Measurements from ENCODE around the gene HINT3.
A peak's percentile ranks its signal among the peaks of the same experiment; 100 is the strongest.
"Not testable (repeated sequence)": the region's sequence is repeated elsewhere in the genome, so short reads cannot be mapped to it uniquely, and the experiment has no call there.

The HINT3 gene

DNA sequence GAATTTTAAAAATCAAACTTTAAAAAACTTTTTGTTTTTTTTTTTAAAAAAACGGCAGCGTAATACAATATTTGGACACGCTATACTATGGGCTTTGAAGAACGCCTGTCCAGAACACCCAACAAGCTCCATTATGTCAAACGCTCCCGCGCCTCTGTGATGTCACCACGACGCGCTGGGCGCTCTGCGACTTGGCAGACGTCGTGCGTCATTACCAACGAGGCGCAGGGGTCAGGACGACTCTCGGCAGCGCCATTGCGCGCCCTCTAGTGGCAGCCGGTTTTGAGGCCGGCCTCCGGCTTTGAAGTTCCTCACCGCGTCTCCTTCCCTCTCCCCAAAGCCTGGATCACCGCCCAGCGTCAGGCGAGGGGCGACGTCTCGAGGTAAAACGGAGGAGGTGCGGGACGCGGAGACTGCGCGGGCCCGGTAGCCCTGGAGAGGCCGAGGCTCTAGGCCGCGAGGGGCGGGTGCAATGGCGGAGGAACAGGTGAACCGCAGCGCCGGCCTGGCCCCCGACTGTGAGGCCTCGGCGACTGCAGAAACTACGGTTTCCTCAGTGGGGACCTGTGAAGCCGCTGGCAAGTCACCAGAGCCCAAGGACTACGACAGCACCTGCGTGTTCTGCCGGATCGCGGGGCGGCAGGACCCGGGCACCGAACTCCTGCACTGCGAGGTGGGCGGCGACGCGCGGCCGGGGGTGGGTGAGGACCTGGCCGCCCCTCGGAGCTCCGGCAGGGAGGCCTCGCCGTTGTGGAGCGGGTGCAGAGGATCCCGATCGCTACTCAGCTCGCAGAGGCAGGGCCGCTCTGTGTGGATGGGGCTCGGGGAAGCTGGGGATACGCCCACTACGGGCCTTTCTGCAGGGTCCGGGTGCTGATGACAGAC is at the start of gene HINT3:
Gene HINT3 (plus strand): TSS at position 265 of the 885 bp plus-strand sequence. CDS start 208 bp downstream, at position 473.
- DNase-seq (ENCODE audit: low spot score), result peak; percentile 97

DNA sequence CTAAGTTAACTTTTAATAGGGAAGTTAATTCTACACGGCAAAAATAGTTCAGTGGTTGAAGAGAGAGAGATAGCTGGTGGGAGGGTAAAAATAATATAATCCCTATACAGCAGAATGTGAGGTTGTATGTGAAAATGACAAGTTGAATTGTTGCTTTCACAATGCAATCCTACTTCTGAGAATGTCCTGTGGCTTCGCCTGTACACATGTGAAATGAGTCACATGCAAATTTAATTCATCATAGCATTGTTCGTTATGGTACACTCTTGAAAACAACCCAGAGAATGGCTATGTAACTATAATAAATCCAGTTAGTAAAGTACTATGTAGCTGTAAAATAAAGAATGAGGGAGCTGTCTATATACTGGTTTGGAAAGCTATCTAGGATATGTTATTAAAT is 46.0 kb upstream of the HINT3 start:
- DNase-seq (ENCODE audit: low spot score), result no peak

DNA sequence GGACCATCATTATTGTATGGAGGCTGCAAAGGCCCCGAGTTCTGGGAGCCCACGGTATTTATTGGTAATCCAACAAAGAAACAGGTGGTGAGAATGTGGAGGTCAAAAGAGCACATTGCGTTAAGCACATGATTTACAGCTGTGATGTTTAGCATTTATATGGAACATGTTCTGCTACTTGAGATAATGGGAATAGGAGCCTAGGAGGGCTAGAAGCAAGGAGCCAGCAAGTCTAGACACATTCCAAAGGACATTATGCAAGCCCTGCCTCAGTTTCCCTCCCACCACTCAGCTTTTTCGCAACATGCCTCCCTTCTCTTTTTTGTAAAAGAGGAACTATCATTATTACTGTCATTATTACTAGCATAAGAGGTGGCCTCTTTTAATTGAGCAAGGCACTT is 45.5 kb upstream of the HINT3 start:
- DNase-seq (ENCODE audit: low spot score), result not testable (repeated sequence)

DNA sequence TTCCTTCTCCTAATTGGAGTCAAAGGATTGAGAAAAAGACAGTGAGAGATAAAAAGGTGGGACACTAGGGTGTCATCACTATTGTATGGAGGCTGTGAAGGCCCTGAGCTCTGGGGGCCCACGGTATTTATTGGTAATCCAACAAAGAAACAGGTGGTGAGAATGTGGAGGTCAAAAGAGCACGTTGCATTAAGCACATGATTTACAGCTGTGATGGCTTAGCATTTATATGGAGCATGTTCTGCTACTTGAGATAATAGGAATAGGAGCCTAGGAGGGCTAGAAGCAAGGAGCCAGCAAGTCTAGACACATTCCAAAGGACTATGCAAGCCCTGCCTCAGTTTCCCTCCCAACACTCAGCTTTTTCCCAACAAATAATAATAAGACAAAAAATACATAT is 44.1 kb upstream of the HINT3 start:
- DNase-seq (ENCODE audit: low spot score), result not testable (repeated sequence)

DNA sequence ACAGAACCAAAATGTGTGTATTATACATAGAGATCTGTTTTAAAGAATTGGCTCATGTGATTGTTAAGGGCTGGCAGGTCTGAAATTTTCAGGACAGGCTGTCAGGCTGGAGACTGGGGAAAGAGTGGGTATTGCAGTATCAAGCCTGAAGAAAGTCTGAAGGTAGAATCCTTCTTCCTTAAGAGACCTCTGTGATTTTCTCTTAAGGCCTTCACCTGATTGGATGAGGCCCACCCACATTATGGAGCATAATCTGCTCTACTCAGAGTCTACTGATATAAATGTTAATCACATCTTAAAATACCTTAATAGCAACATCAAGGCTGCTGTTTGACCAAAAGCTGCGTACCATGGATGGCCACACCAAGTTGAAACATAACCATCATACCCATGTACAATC is 43.4 kb upstream of the HINT3 start:
- no peak for DNase-seq (ENCODE audit: low spot score)

DNA sequence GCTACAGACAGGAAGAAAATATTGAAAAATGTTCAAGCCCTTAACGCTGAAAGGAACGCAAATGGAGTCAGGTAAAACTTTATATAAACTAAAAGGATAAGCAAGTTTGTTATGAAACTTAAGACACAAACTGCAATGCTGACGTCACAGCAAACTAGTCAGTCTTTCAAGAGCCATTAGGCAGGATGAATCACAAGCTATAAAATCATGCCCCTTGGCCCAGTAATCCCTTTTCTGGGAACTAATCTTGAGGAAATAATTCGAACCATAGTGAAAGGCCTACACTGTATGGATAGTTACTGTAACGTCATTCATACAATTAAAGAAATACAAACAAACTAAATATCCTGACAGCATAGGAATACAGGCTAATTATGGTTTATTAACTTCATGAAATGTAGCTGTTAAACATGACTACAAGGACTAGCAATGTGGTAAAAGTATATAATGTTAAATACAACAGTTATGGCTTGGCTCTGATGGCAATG is 42.7 kb upstream of the HINT3 start:
- no peak for DNase-seq (ENCODE audit: low spot score)

DNA sequence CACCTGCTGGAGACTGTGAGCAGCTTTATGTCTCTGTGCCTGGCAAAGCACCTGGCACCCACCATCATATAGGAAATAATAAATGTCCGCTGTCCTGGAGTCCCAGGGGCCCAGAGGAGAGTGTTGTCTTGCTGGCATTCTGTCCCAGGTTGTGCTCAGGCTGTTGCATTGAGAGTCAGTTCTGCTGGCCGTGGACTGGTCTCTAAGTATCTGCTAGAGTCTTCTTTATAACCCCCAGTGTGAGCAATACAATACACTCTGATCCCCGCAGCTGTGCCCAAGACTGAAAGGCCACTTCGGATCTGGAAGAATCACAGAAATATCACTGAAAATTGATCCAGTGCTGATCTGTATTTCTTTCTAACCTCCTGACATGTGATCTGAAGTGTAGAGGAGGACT is 38.3 kb upstream of the HINT3 start:
- DNase-seq (ENCODE audit: low spot score), result no peak

DNA sequence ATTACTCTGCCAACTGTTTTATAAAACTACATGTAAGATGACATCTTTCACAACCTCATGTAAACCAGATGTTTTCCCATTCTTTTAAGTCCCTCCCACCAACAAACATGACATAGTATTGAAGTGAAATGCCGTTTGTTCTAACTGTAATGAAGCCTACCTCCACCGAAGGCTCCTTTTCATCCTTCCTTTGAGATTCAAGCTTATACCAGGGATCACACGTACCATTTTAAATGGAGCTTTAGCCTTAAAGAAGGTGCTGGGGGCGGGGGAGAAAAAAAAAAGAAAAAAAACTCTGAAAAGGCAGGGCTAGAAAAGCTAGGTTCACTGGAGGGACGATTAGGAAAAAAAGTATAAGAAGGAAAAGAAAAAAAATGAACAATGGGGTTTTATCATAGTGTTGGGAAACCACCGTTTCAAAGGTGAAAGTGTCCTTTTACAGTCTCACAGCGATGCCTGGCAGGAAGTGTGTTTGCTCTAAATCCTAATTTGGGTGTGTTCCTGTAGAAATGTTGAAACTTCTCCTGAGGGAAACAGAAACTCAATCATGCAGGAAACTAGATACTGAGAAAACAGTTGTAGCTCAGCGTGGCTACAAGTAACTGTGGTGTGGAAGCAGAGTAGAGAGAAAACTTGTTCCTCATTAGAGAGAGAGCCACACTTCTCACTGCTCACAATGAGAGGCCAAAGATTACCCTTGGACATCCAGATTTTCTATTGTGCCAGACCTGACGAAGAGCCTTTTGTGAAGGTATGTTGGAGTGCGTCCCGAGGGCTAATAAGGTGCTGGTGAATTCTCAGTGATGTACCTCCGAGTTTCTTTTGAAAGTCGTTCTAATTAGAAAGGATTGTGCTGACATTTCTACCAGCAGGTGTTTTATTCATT is 37.6 kb upstream of the HINT3 start:
- peak; percentile 38 for DNase-seq (ENCODE audit: low spot score)

DNA sequence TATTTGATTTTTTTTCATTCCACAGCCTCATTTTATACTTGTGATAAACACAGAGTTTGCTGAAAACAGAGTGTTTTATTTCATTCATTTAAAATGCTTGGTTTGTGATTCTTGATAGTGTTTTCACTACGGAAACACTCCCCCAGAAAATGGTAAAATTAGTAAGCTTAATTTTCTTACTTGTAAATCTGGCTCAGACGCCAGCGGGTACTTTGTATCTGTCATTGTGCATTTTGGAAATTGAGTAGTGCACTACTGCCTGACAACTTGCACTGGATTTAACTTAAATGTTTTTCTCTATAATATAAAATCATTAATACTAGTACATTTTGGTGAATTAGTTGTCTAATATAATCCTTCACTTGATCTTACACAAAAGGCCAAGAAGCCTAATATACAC is 37.0 kb upstream of the HINT3 start:
- no peak for DNase-seq (ENCODE audit: low spot score)

DNA sequence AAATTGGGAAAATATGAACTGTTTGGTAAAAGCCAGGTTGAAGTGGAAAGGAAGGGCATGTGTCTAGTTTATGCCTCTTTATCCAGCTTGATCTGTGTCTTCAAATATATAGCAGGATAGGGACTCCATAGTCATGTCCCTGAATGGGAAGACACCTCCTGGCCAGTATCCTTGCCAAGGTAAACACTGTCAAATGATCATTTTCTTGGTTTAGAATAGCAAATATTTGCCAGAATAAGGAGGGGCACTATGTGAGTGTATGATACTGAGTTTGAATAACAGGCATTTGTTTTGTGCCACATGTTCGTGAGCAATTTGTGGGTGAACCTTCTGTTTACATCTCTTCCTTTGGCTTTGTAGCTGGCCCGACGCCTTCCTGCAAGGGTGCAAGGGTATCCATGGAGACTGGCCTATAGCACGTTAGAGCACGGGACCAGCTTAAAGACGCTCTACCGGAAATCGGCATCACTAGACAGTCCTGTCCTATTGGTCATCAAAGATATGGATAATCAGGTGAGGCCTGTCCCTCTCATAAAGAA is 34.2 kb upstream of the HINT3 start:
- no peak for DNase-seq (ENCODE audit: low spot score)

DNA sequence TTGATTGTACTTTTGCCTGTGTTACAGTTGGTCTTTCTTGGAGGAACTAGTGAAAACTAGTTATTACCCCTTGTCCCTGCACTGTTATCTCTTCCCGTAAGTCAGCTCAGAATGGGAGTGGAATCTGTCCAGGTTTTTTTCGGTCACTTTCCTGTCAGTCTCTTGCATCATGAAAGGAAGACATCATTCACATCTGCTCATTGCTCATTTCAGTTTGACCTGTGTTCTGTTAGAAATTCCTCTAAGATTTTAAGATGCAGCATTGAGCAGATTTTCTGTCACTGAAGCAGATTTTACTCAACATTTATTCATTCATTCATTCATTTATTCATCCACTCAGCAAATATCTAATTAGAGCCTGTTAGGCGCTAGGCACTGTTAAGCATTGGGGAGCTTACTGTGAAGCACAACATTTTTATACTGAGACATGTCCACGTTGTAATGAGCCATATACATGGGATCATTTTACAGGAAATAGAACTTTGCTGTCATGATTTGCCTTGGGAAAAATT is 33.1 kb upstream of the HINT3 start:
- DNase-seq (ENCODE audit: low spot score), result no peak

DNA sequence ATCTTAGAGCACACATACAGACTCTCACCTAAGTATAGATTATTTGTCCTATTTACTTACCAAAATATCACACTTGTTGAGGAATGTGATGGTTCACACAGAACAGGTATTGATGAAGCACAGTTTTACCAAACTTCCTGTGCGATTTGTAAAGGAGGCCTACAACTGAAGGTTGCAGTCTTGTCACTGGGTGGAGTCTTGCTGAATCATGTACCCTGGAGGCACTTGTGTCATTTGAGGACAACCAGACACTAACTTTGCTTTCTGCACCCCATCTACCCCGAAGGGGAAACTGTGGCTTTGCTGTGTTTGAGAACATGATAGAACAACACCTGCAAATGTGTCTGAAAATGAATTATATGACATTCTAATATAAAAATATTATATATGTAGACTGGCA is 32.4 kb upstream of the HINT3 start:
- no peak for DNase-seq (ENCODE audit: low spot score)

DNA sequence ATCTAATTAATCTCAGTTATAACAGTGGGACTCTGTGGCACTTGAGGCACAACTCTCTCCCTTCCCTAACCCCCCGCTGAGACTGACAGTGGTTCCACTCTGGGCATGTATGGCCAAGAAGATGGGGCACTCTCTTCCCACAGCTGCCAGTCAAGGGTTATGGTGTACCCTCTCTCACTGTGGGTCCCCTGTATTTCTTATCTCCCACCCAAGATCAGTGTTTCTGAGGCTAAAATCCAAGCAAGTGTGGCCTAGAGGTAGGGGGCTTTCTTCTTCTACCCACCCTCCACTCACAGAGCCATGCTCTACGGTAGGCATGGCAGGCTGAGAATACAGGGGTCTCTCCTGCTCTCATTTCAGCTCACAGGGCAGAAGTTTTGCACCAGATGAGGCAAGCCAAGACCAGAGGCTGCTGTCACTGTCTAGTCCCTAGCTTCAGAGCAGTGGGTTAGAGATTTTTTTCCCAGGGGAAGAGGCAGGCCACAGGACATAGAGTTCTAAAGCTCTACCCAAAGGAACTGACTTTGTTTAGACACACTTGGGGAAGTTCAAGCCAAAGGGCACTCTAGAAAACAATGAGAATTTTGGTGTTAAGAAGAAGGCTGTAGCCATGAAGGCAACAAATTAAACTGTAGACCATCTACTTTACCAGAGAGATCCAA is 31.7 kb upstream of the HINT3 start:
- DNase-seq (ENCODE audit: low spot score), result no peak

DNA sequence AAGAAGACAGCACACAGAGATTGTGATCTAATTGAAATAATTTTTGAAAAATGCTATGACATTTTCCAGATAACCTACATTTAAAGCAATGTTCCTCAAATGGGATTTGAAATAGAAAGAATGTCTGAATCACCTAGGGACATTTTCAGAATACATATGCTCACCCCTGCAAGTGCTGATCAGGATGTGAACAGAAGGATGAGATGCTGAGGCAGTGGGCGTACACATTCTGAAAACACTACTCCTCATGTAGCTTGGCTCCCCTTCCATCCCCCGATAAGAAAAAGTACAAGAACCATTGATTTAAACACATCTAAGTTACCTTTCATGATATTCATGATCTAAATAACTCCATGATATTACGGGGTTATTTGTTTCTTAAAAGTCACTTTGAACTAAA is 29.9 kb upstream of the HINT3 start:
- DNase-seq (ENCODE audit: low spot score), result no peak

DNA sequence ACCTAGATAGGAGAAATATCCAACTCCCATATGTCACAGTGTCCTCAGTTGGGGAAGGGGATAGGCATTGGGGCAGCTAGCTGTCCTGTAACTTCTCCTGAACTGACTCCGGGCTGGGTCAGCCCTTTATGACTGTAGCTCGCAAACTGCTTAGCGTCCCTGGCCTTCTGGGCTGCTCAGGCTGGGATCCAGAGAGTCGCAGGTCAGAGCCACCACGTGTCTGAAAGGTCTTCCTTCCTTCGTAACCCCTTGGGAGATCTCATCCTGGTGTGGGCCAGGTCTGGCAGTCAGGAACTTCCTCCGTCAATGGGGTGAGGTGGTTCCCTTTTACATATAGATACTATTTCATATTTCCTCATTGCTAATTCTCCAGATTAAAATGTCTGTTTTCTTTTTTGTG is 28.8 kb upstream of the HINT3 start:
- DNase-seq (ENCODE audit: low spot score), result no peak

DNA sequence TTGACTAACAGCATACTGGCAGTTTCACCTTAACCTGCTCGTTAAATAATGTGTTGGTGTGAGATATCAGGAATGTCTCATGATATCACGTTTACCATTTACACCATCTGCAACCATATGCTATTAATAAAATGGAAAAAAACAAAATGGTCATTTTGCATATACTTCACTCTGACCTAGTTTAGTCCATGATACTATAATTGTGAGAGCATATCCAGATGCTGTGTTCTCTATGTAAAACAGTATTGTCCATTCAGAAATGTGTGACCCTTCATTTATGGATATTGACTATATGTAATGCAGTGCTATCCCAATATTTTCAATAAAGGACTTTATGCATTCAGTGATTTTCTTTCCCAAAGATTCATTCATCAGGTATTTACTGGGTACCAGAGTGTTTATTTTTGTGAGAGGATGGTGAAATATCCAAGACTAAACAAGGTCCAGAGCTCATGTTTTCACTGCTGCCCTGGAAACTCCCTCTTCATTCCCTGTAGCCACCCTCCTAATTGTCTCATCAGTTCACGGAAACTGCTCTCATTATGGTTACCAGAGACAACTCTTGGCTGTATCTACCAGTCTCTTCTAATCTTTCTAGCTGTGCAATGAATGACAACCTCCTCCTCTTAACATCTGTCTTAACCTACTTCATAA is 25.7 kb upstream of the HINT3 start:
- no peak for DNase-seq (ENCODE audit: low spot score)

DNA sequence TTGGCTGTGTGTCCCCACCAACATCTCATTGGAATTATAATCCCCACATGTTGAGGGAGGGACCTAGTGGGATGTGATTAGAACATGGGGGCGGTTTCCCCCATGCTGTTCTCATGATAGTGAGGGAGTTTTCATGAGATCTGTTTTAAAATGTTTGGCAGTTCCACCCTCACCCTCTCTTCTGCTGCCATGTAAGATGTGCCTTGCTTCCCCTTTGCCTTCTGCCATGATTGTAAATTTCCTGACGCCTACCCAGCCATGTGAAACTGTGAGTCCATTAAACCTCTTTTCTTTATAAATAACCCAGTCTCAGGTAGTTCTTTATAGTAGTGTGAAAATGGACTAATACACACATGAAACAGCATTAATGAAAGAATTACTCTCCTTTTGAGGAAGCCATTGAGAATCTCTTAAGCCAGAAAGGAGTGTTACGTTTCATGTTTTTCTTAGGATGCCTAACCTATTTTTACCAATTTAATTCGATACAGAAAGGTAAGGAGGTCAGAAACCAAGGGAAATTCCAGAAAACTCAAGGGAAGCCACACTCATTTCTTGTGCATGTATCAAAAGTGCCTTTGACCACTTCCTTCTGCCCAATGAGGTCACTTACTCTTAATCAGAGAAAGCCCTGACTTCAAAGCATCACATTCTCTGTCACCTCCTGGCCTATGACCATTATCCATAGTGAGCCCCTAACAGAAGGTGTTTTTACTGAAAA is 24.7 kb upstream of the HINT3 start:
- no peak for DNase-seq (ENCODE audit: low spot score)

DNA sequence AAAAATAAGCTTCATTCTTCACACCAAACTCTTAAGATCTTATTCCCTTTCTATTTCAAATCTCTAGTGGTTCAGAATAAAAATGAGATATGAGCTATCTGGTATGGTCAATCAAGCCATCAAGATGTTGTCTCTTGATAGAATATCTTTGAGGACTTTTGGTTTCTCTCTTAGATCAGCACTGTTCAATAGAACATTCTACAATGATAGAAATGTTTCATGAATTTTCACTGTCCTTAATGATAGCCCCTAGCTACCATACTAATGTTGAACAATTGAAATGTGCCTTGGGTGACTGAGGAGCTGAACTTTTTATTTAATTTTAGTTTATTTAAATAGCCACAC is 24.1 kb upstream of the HINT3 start:
- DNase-seq (ENCODE audit: low spot score), result no peak

DNA sequence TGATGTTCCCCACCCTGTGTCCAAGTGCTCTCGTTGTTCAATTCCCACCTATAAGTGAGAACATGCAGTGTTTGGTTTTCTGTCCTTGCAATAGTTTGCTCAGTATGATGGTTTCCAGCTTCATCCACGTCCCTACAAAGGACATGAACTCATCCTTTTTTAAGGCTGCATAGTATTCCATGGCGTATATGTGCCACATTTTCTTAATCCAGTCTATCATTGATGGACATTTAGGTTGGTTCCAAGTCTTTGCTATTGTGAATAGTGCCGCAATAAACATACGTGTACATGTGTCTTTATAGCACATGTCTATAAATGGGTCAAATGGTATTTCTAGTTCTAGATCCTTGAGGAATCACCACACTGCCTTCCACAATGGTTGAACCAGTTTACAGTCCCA is 21.1 kb upstream of the HINT3 start:
- not testable (repeated sequence) for DNase-seq (ENCODE audit: low spot score)

DNA sequence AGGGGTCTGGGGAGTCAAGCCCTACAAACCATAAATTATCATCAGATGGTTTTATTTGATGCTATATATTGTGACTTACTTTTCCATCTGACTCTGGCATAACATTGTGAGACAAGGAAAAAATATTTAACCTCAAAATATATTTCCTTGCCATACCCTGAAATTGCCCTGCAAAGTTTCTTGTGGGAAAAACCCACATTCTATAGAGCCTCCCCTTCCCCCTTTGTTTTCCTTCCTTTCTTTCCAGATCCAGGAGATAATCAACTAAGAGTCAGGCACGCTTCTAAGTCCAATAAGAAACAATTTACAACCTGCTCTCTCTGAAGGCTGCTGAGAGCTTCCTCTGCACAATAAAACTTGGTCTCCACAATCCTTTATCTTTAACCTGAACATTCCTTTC is 17.5 kb upstream of the HINT3 start:
- no peak for DNase-seq (ENCODE audit: low spot score)

DNA sequence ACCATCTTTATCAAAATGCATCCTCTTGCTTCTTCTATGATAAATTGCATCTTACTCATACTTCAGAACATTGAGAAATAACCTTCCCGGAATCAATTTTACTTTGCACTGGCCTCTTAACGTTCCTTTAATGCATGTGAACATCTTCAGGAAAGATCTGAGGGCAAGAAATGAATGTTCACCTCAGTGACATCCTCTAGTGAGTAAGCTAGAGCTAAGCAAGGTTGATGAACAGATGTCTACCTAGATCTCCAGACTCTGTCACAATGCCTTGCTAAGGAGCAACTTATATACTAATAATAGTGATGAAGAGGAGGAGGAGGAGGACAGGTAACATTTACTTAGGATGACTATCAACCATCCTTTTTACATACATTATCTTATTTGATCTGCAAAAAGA is 16.8 kb upstream of the HINT3 start:
- no peak for DNase-seq (ENCODE audit: low spot score)
